Loucy (cell line): Measurements from ENCODE around the gene LHFPL5.

Source experiments
- H2AFZ ChIP-seq: fragments of 200-600 bp; sonication (generic); 2 replicates; pipeline ENCODE4 v1.6.0; 2016; ENCODE audit warnings: antibody characterized with exemption, mild to moderate bottlenecking, low read length, moderate library complexity
- H3F3A ChIP-seq: fragments of 200-600 bp; 2 replicates; pipeline ENCODE4 v1.6.0; 2016; ENCODE audit warnings: antibody characterized with exemption, low read depth, mild to moderate bottlenecking
- H3K27me3 ChIP-seq: fragments of 200-600 bp; sonication (generic); 2 replicates; pipeline ENCODE4 v1.6.1; 2014; ENCODE audit warnings: low read length, mild to moderate bottlenecking; ENCODE audit not compliant: insufficient read depth, poor library complexity, severe bottlenecking
- H3K36me3 ChIP-seq: fragments of 200-600 bp; sonication (generic); 2 replicates; pipeline ENCODE4 v1.6.1; 2016; ENCODE audit warnings: low read length; ENCODE audit not compliant: insufficient read depth
- H3K4me1 ChIP-seq: fragments of 200-600 bp; sonication (generic); 2 replicates; pipeline ENCODE4 v1.5.1; 2014; ENCODE audit warnings: low read length, mild to moderate bottlenecking; ENCODE audit not compliant: insufficient read depth, poor library complexity, severe bottlenecking
- H3K4me2 ChIP-seq: fragments of 200-600 bp; sonication (generic); 2 replicates; pipeline ENCODE4 v1.6.0; 2014; ENCODE audit warnings: antibody characterized with exemption, low read length, low read depth, mild to moderate bottlenecking; ENCODE audit not compliant: poor library complexity, severe bottlenecking
- H3K4me3 ChIP-seq: fragments of 200-600 bp; sonication (generic); 2 replicates; pipeline ENCODE4 v1.5.1; 2014; ENCODE audit warnings: low read length, mild to moderate bottlenecking, mixed read lengths; ENCODE audit not compliant: poor library complexity, severe bottlenecking
- H3K79me2 ChIP-seq: fragments of 200-600 bp; sonication (generic); 2 replicates; pipeline ENCODE4 v1.6.1; 2014; ENCODE audit warnings: low read length; ENCODE audit not compliant: insufficient read depth
- H3K9ac ChIP-seq: fragments of 200-600 bp; sonication (generic); 2 replicates; pipeline ENCODE4 v1.6.0; 2014; ENCODE audit warnings: mild to moderate bottlenecking, low read depth, low read length, moderate library complexity; ENCODE audit not compliant: poor library complexity, severe bottlenecking
- H3K9me2 ChIP-seq: fragments of 200-600 bp; sonication (generic); replicated peaks from 2 replicates; pipeline ENCODE4 v1.6.1; 2016; ENCODE audit warnings: low read depth, low read length, mixed read lengths
- H3K9me3 ChIP-seq: fragments of 200-600 bp; sonication (generic); 2 replicates; pipeline ENCODE4 v1.6.1; 2014; ENCODE audit warnings: mild to moderate bottlenecking, antibody characterized with exemption, low read length, low read depth; ENCODE audit not compliant: insufficient read depth
- H4K20me1 ChIP-seq: fragments of 200-600 bp; sonication (generic); 2 replicates; pipeline ENCODE4 v1.6.0; 2014; ENCODE audit warnings: antibody characterized with exemption, low read length, mild to moderate bottlenecking; ENCODE audit not compliant: insufficient read depth, poor library complexity, severe bottlenecking
- CTCF ChIP-seq: fragments of 200-600 bp; sonication (generic); conservative IDR thresholded peaks from 2 replicates; pipeline ENCODE4 v1.5.1; 2014; ENCODE audit warnings: mild to moderate bottlenecking, antibody characterized with exemption, low read length
- EZH2phosphoT487 ChIP-seq: fragments of 200-600 bp; IDR thresholded peaks from 2 replicates; pipeline ENCODE4 v1.6.1; 2018; ENCODE audit warnings: antibody characterized with exemption, mild to moderate bottlenecking, moderate library complexity, borderline replicate concordance

The LHFPL5 gene

GRCh38 chr6:35798706-35799105, 6.4 kb upstream of the LHFPL5 start:
- Histone ChIP-seq H3K79me2 (no peaks in the 10 kb centered on the region), H3K27me3 (no peaks in the 10 kb centered on the region), H3K9me2 (no peaks in the 10 kb centered on the region), H3K9ac (no peak overlapping the region), H2AFZ (no peak overlapping the region), H3K4me1 (no peaks in the 10 kb centered on the region), H4K20me1 (no peaks in the 10 kb centered on the region), H3K4me3 (no peak overlapping the region), H3K4me2 (no peak overlapping the region), H3F3A (no peaks in the 10 kb centered on the region), H3K36me3 (no peaks in the 10 kb centered on the region), H3K9me3 (no peaks in the 10 kb centered on the region)
- TF ChIP-seq CTCF (no peak), EZH2phosphoT487 (no peak)

GRCh38 chr6:35801148-35801547, 4.0 kb upstream of the LHFPL5 start:
- Histone ChIP-seq H3F3A (no peaks in the 10 kb centered on the region), H3K4me3 (no peak overlapping the region), H3K4me2 (no peak overlapping the region), H3K36me3 (no peaks in the 10 kb centered on the region), H3K9me2 (no peaks in the 10 kb centered on the region), H3K79me2 (no peaks in the 10 kb centered on the region), H3K9me3 (no peaks in the 10 kb centered on the region), H4K20me1 (no peaks in the 10 kb centered on the region), H3K4me1 (no peaks in the 10 kb centered on the region), H2AFZ (no peak overlapping the region), H3K27me3 (no peaks in the 10 kb centered on the region), H3K9ac (no peak overlapping the region)
- TF ChIP-seq CTCF, result no peak
- TF ChIP-seq EZH2phosphoT487, result no peak

GRCh38 chr6:35808688-35809087, 3.5 kb downstream of the LHFPL5 start:
- TF ChIP-seq CTCF (no peak), EZH2phosphoT487 (no peak)
- no peaks in the 10 kb centered on the region for H4K20me1 ChIP-seq
- H3K27me3 ChIP-seq, result no peaks in the 10 kb centered on the region
- H3K4me1 ChIP-seq, result no peaks in the 10 kb centered on the region
- no peak overlapping the region for H3K4me2 ChIP-seq
- no peaks in the 10 kb centered on the region for H3K79me2 ChIP-seq
- H3K9ac ChIP-seq, result no peak overlapping the region
- no peak overlapping the region for H3K4me3 ChIP-seq
- H3K9me3 ChIP-seq, result no peaks in the 10 kb centered on the region
- H2AFZ ChIP-seq, result no peak overlapping the region
- no peaks in the 10 kb centered on the region for H3F3A ChIP-seq
- H3K36me3 ChIP-seq, result no peaks in the 10 kb centered on the region
- no peaks in the 10 kb centered on the region for H3K9me2 ChIP-seq
